Mesodermal cell (in vitro differentiated cells): ENCODE results near the gene TLE4.

Experiments
- H3K27ac ChIP-seq: 2 replicates; pipeline ENCODE4 v1.7.0; 2013; ENCODE audit warnings: mild to moderate bottlenecking, low read depth, low read length, moderate library complexity; ENCODE audit not compliant: severe bottlenecking
- H3K36me3 ChIP-seq: 2 replicates; pipeline ENCODE4 v1.7.1; 2013; ENCODE audit warnings: mild to moderate bottlenecking, low read length, moderate library complexity; ENCODE audit not compliant: control insufficient read depth, insufficient read depth
- H3K4me1 ChIP-seq: one replicate; pipeline ENCODE4 v1.7.1; 2013; ENCODE audit warnings: mild to moderate bottlenecking, low read length; ENCODE audit not compliant: insufficient read depth, control insufficient read depth, poor library complexity, severe bottlenecking
- H3K4me3 ChIP-seq: 2 replicates; pipeline ENCODE4 v1.7.0; 2013; ENCODE audit warnings: low read length, control low read depth, mild to moderate bottlenecking; ENCODE audit not compliant: insufficient read depth, poor library complexity, severe bottlenecking; ENCODE audit errors: extremely low read depth
- H3K9me3 ChIP-seq: 2 replicates; pipeline ENCODE4 v1.7.1; 2013; ENCODE audit warnings: mild to moderate bottlenecking, low read length, moderate library complexity; ENCODE audit not compliant: control insufficient read depth
- WGBS, 2 experiments: methylation state at CpG; one replicate each; pipeline ENCODE4 v1.1.5; 2013; ENCODE audit warnings: missing lambda C conversion rate in 2 of 2; ENCODE audit not compliant: insufficient coverage in 2 of 2; 5-methylcytosine and 5-hydroxymethylcytosine counted together

The TLE4 gene

GRCh38 chr9:79705704-79706103 is 133.9 kb downstream of the TLE4 start:
- Histone ChIP-seq H3K4me3 (no peak overlapping the region), H3K27ac (no peak overlapping the region), H3K4me1 (no peaks in the 10 kb centered on the region), H3K9me3 (no peaks in the 10 kb centered on the region), H3K36me3 (peaks cover 70% of the 10 kb centered on the region)
- WGBS, 2 experiments = no CpG with 5 or more reads among the region's 3 CpGs

- Histone ChIP-seq H3K4me3 (no peak overlapping the region), H3K36me3 (peaks cover 78% of the 10 kb centered on the region), H3K27ac (no peak overlapping the region), H3K9me3 (no peaks in the 10 kb centered on the region), H3K4me1 (no peaks in the 10 kb centered on the region)
- WGBS, 2 experiments = 93 to 100% methylated on average over 2 to 3 of the region's 5 CpGs
Measured at GRCh38 chr9:79706512-79706911, 134.7 kb downstream of the TLE4 start.

GRCh38 chr9:79707589-79707988 is 135.8 kb downstream of the TLE4 start:
- WGBS, 2 experiments = no CpG with 5 or more reads among the region's 2 CpGs
- Histone ChIP-seq H3K27ac (no peak overlapping the region), H3K4me1 (no peaks in the 10 kb centered on the region), H3K9me3 (no peaks in the 10 kb centered on the region), H3K36me3 (peaks cover 78% of the 10 kb centered on the region), H3K4me3 (no peak overlapping the region)

GRCh38 chr9:79708541-79708940 is 136.8 kb downstream of the TLE4 start:
- Histone ChIP-seq H3K4me3 (no peak overlapping the region), H3K36me3 (peaks cover 84% of the 10 kb centered on the region), H3K9me3 (no peaks in the 10 kb centered on the region), H3K27ac (no peak overlapping the region), H3K4me1 (no peaks in the 10 kb centered on the region)
- 94 to 99% methylated on average over 12 to 13 of the region's 13 CpGs for WGBS, 2 experiments

- WGBS, 2 experiments = 79 to 95% methylated on average over 4 to 5 of the region's 7 CpGs
Measured at GRCh38 chr9:79709743-79710674, 138.2 kb downstream of the TLE4 start.

GRCh38 chr9:79711874-79712273 is 140.1 kb downstream of the TLE4 start:
- H3K36me3 ChIP-seq = peaks cover 92% of the 10 kb centered on the region
- no peak overlapping the region for H3K4me3 ChIP-seq
- H3K9me3 ChIP-seq = no peaks in the 10 kb centered on the region
- no peak overlapping the region for H3K27ac ChIP-seq
- no peaks in the 10 kb centered on the region for H3K4me1 ChIP-seq

More at GRCh38 chr9:79709743-79710674, 138.2 kb downstream of the TLE4 start:
- Histone ChIP-seq H3K4me3 (no peak overlapping the region), H3K9me3 (no peaks in the 10 kb centered on the region), H3K4me1 (no peaks in the 10 kb centered on the region), H3K27ac (no peak overlapping the region), H3K36me3 (peaks cover 91% of the 10 kb centered on the region)

- H3K36me3 ChIP-seq = peaks cover 94% of the 10 kb centered on the region
- H3K9me3 ChIP-seq = no peaks in the 10 kb centered on the region
- no peak overlapping the region for H3K4me3 ChIP-seq
- no peaks in the 10 kb centered on the region for H3K4me1 ChIP-seq
- no peak overlapping the region for H3K27ac ChIP-seq
- WGBS, 2 experiments = 100% methylated on average over 1 of the region's 2 CpGs
Measured at GRCh38 chr9:79719021-79719420, 147.3 kb downstream of the TLE4 start.

GRCh38 chr9:79719989-79720388 is 148.2 kb downstream of the TLE4 start:
- no peak overlapping the region for H3K27ac ChIP-seq

GRCh38 chr9:79731171-79731890 is 159.6 kb downstream of the TLE4 start:
- 91 to 97% methylated on average over 6 to 8 of the region's 9 CpGs for WGBS, 2 experiments
- no peak overlapping the region for H3K27ac ChIP-seq

More at GRCh38 chr9:79719989-79720388, 148.2 kb downstream of the TLE4 start:
- 96 to 97% methylated on average over 9 of the region's 11 CpGs for WGBS, 2 experiments
- H3K36me3 ChIP-seq = peaks cover 94% of the 10 kb centered on the region
- no peak overlapping the region for H3K4me3 ChIP-seq
- no peaks in the 10 kb centered on the region for H3K9me3 ChIP-seq
- no peaks in the 10 kb centered on the region for H3K4me1 ChIP-seq

GRCh38 chr9:79735023-79735779 is 163.4 kb downstream of the TLE4 start:
- Histone ChIP-seq H3K9me3 (no peaks in the 10 kb centered on the region), H3K36me3 (peaks cover 10% of the 10 kb centered on the region), H3K4me3 (no peak overlapping the region), H3K27ac (no peak overlapping the region), H3K4me1 (no peaks in the 10 kb centered on the region)
- WGBS, 2 experiments = 100% methylated on average over 1 of the region's 3 CpGs

More at GRCh38 chr9:79731171-79731890, 159.6 kb downstream of the TLE4 start:
- H3K36me3 ChIP-seq = peaks cover 46% of the 10 kb centered on the region
- no peak overlapping the region for H3K4me3 ChIP-seq
- H3K9me3 ChIP-seq = no peaks in the 10 kb centered on the region
- H3K4me1 ChIP-seq = no peaks in the 10 kb centered on the region
